Endothelial cell of umbilical vein (primary cell): ENCODE measurements around the gene TAF3. TPM values are rescaled to one million over a fixed set of nuclear protein-coding genes. Genes with fewer than 3 reads are reported as not detected.

Experiments used
- BruUV-seq: library from RNA; stranded (reverse); fragments of 400-500 nt; replicated peaks from 2 replicates; lab custom pipeline; 2021; lab: Mats Ljungman, UMichigan
- CTCF ChIA-PET: fragments of 300-600, 350-600 bp; sonication (Branson Sonifier 250); formaldehyde crosslinking; loops from one replicate; lab custom pipeline; 2021; ENCODE audit warnings: antibody characterized with exemption, inconsistent platforms; lab: Charles Lee
- POLR2A ChIA-PET: fragments of 300-600, 350-600 bp; sonication (Branson Sonifier 250); formaldehyde crosslinking; loops from one replicate; lab custom pipeline; 2021; ENCODE audit warnings: antibody characterized with exemption, inconsistent platforms; lab: Charles Lee
- DNase-seq: peaks from one replicate; pipeline ENCODE4 v3.0.0-alpha.2; 2011; ENCODE audit warnings: low read depth, low spot score
- FAIRE-seq: peaks from 2 replicates; lab custom pipeline; 2011; peaks lifted over from hg19 to GRCh38; lab: Jason Lieb, UNC
- H2AFZ ChIP-seq: 2 replicates; pipeline ENCODE4 v1.6.0; 2012; ENCODE audit warnings: low read depth, low read length, control low read depth, inconsistent platforms
- H3K27ac ChIP-seq: 2 replicates; pipeline ENCODE4 v1.5.1; 2011; ENCODE audit warnings: low read depth, mild to moderate bottlenecking, control low read depth, low read length, moderate library complexity; ENCODE audit not compliant: insufficient read depth
- H3K27me3 ChIP-seq, 2 experiments: 2 replicates each; pipeline versions ENCODE4 v1.6.0 to v1.6.1; 2011; ENCODE audit warnings: low read length in 2 of 2, mixed read lengths in 1 of 2; ENCODE audit not compliant: control insufficient read depth in 2 of 2, insufficient read depth in 2 of 2
- H3K36me3 ChIP-seq, 2 experiments: 2 replicates in 1 of 2; 3 replicates in 1 of 2; pipeline ENCODE4 v1.5.1; 2011; ENCODE audit warnings: low read length in 2 of 2, mild to moderate bottlenecking in 1 of 2, moderate library complexity in 1 of 2; ENCODE audit not compliant: control insufficient read depth in 2 of 2, insufficient read depth in 2 of 2; ENCODE audit errors: extremely low read depth in 1 of 2
- H3K4me1 ChIP-seq: 3 replicates; pipeline ENCODE4 v1.5.1; 2011; ENCODE audit warnings: mild to moderate bottlenecking, low read length; ENCODE audit not compliant: control insufficient read depth, insufficient read depth; ENCODE audit errors: extremely low read depth
- H3K4me2 ChIP-seq: 2 replicates; pipeline ENCODE4 v1.6.1; 2011; ENCODE audit warnings: low read length, control low read depth, mixed read lengths; ENCODE audit not compliant: insufficient read depth
- H3K4me3 ChIP-seq, 3 experiments: fragments of 200-600 bp in 1 of 3; sonication (generic), shearing (Covaris generic) in 1 of 3; replicated peaks in 1 of 3; 2 replicates each; pipeline ENCODE4 v1.5.1; 2011 to 2016; ENCODE audit warnings: control low read depth in 3 of 3, low read length in 3 of 3, mild to moderate bottlenecking in 2 of 3, inconsistent platforms in 1 of 3, low read depth in 1 of 3, moderate library complexity in 1 of 3; ENCODE audit not compliant: insufficient read depth in 1 of 3
- H3K79me2 ChIP-seq: 2 replicates; pipeline ENCODE4 v1.6.0; 2012; ENCODE audit warnings: low read length, inconsistent platforms; ENCODE audit not compliant: control insufficient read depth, insufficient read depth
- H3K9ac ChIP-seq: replicated peaks from 2 replicates; pipeline ENCODE3; 2011; ENCODE audit warnings: low read length, control low read depth; ENCODE audit not compliant: insufficient read depth; ENCODE audit errors: extremely low read depth
- H3K9me1 ChIP-seq: replicated peaks from 3 replicates; pipeline ENCODE4 v1.6.0; 2011; ENCODE audit warnings: mild to moderate bottlenecking, low read length; ENCODE audit not compliant: control insufficient read depth, insufficient read depth; ENCODE audit errors: extremely low read depth
- H3K9me3 ChIP-seq: replicated peaks from 2 replicates; pipeline ENCODE4 v1.5.1; 2012; ENCODE audit warnings: low read length, inconsistent platforms; ENCODE audit not compliant: control insufficient read depth, insufficient read depth
- H4K20me1 ChIP-seq: replicated peaks from 2 replicates; pipeline ENCODE3; 2011; ENCODE audit warnings: mild to moderate bottlenecking, low read length; ENCODE audit not compliant: control insufficient read depth, insufficient read depth; ENCODE audit errors: extremely low read depth
- CTCF ChIP-seq, 2 donors: IDR thresholded peaks; 1 replicate in 1 of 2; 2 replicates in 1 of 2; pipeline ENCODE4 v1.5.1; 2011; ENCODE audit warnings: low read length in 2 of 2, mild to moderate bottlenecking in 2 of 2, moderate library complexity in 2 of 2, control low read depth in 1 of 2, inconsistent platforms in 1 of 2, low read depth in 1 of 2; ENCODE audit not compliant: insufficient read depth in 1 of 2; ENCODE audit errors: extremely low read depth in 1 of 2
- EZH2 ChIP-seq: IDR thresholded peaks from 2 replicates; pipeline ENCODE4 v1.6.1; 2012; ENCODE audit warnings: borderline replicate concordance, low read depth, mild to moderate bottlenecking, moderate library complexity, low read length, inconsistent platforms; ENCODE audit not compliant: severe bottlenecking
- FOS ChIP-seq: IDR thresholded peaks from 2 replicates; pipeline ENCODE4 v1.6.1; 2011; ENCODE audit warnings: mild to moderate bottlenecking, low read length, moderate library complexity, borderline replicate concordance; ENCODE audit not compliant: insufficient read depth
- GATA2 ChIP-seq: IDR thresholded peaks from 2 replicates; pipeline ENCODE4 v1.7.0; 2011; ENCODE audit warnings: low read depth, mild to moderate bottlenecking, moderate library complexity, mixed read lengths, low read length; ENCODE audit not compliant: insufficient read length, insufficient read depth
- JUN ChIP-seq: IDR thresholded peaks from 2 replicates; pipeline ENCODE4 v1.6.1; 2011; ENCODE audit warnings: borderline replicate concordance, low read depth; ENCODE audit not compliant: insufficient read length, insufficient read depth
- MAX ChIP-seq: IDR thresholded peaks from 2 replicates; pipeline ENCODE4 v1.6.1; 2011; ENCODE audit not compliant: insufficient read depth, insufficient read length
- MYC ChIP-seq: IDR thresholded peaks from one replicate; pipeline ENCODE4 v1.6.1; 2011; ENCODE audit warnings: mild to moderate bottlenecking, low read depth, low read length
- POLR2A ChIP-seq: IDR thresholded peaks from 2 replicates; pipeline ENCODE4 v1.6.1; 2012; ENCODE audit warnings: low read depth, mild to moderate bottlenecking, control low read depth, low read length
- POLR2AphosphoS5 ChIP-seq: IDR thresholded peaks from 2 replicates; pipeline ENCODE4 v1.6.1; 2012; ENCODE audit warnings: low read depth, mild to moderate bottlenecking, control low read depth, low read length, moderate library complexity; ENCODE audit not compliant: insufficient read depth
- dilution Hi-C: fragments of 300-500 bp; cut with MboI; formaldehyde crosslinking; loops from one replicate; pipeline ENCODE4 v1.15.0; 2019; ENCODE audit warnings: low sequenced_read_pairs; ENCODE audit not compliant: extremely low pct_ligation_motif_present
- intact Hi-C: fragments of 100-400 bp; cut with micrococcal nuclease; formaldehyde crosslinking; loops from one replicate; pipeline ENCODE4 v1.10.0; 2022
- polyA plus RNA-seq, 4 experiments: library from polyadenylated mRNA; depleted of rRNA in 3 of 4; stranded (reverse) in 3 of 4; unstranded in 1 of 4; fragments of >200 nt; gene quantifications; 2 replicates each; pipeline versions ENCODE4 v1.2.1 to v1.2.3, GENCODE V29; 2011 to 2012; ENCODE audit warnings: missing spikeins in 1 of 4
- total RNA-seq: library from RNA; stranded (reverse); gene quantifications from 2 replicates; pipeline ENCODE4 v1.2.3, GENCODE V29; 2021

Gene TAF3
- total and polyA plus RNA-seq, 2 donors (not counting 3 experiments of a cell fraction or from before 2014, with no cell fraction given), result 2.4 to 10.5 TPM

GRCh38 chr10:7967035-7967434, 148.7 kb downstream of the TAF3 start:
- H3K79me2 ChIP-seq, result no peaks in the 10 kb centered on the region
- dilution Hi-C loops, result no loop called here
- H3K9me1 ChIP-seq, result no peaks in the 10 kb centered on the region

GRCh38 chr10:7968510-7969112, 150.3 kb downstream of the TAF3 start:
- BruUV-seq, result no TSS peak
- dilution Hi-C loops, result no loop called here
- POLR2A ChIA-PET, result no interaction called here

More at GRCh38 chr10:7967035-7967434, 148.7 kb downstream of the TAF3 start:
- H3K36me3 ChIP-seq, result peaks cover 2% of the 10 kb centered on the region in 2 experiments
- POLR2A ChIA-PET, result no interaction called here
- H2AFZ ChIP-seq, result no peak overlapping the region
- H3K4me1 ChIP-seq, result peaks cover 37% of the 10 kb centered on the region
- no peak overlapping the region for H3K4me3 ChIP-seq
- no peak overlapping the region for H3K27ac ChIP-seq
- H4K20me1 ChIP-seq, result no peaks in the 10 kb centered on the region
- intact Hi-C loops, result loop anchor here (5.0 kb wide), 1 partner anchor 85 kb away; the partner anchor contains the start of gene GATA3
- H3K4me2 ChIP-seq, result no peak overlapping the region
- TF ChIP-seq POLR2AphosphoS5 (no peak), POLR2A (no peak), MAX (no peak), FOS (no peak)
- FAIRE-seq (no peak), DNase-seq (no peak)
- H3K9me3 ChIP-seq, result no peaks in the 10 kb centered on the region
- no TSS peak for BruUV-seq
- H3K27me3 ChIP-seq, result no peaks in the 10 kb centered on the region
- no peak overlapping the region for H3K9ac ChIP-seq
- CTCF ChIA-PET, result interaction anchor here (1.5 kb wide), 1 partner anchor 8 kb away, joined by 3 read pairs; no protein-coding TSS in a partner anchor

More at GRCh38 chr10:7968510-7969112, 150.3 kb downstream of the TAF3 start:
- peaks cover 2% of the 10 kb centered on the region in 2 experiments for H3K36me3 ChIP-seq
- peaks cover 49% of the 10 kb centered on the region for H3K4me1 ChIP-seq
- no peak overlapping the region for H3K4me3 ChIP-seq
- no peak overlapping the region for H3K9ac ChIP-seq
- no peak for TF ChIP-seq CTCF (IDR thresholded peaks at IDR 0.05; ENCODE audit: extremely low read depth in 1 of 2, insufficient read depth in 1 of 2, low read depth in 1 of 2, low read length in 2 of 2)
- no peak for TF ChIP-seq EZH2
- TF ChIP-seq FOS, result no peak
- no peak for TF ChIP-seq POLR2A
- no peak for TF ChIP-seq GATA2
- TF ChIP-seq MAX, result no peak
- no peak for TF ChIP-seq POLR2AphosphoS5
- no peak for TF ChIP-seq MYC
- TF ChIP-seq JUN, result no peak
- no peaks in the 10 kb centered on the region for H3K9me3 ChIP-seq
- no peak overlapping the region for H3K27ac ChIP-seq
- peaks cover 2% of the 10 kb centered on the region for H3K79me2 ChIP-seq
- DNase-seq, result no peak
- no peaks in the 10 kb centered on the region for H3K27me3 ChIP-seq
- no peaks in the 10 kb centered on the region for H4K20me1 ChIP-seq
- FAIRE-seq, result no peak
- no peak overlapping the region for H2AFZ ChIP-seq
- H3K9me1 ChIP-seq, result no peaks in the 10 kb centered on the region
- intact Hi-C loops, result loop anchor here (2.0 to 5.0 kb wide), 3 partner anchors 20 to 84 kb away; partner anchors contain the start of gene GATA3
- H3K4me2 ChIP-seq, result no peak overlapping the region
- CTCF ChIA-PET, result interaction anchor here (1.5 kb wide), 1 partner anchor 10 kb away, joined by 3 read pairs; no protein-coding TSS in a partner anchor
